Measurements from ENCODE around the gene INSYN2A.

INSYN2A gene

GRCh38 chr10:127196282-127197153 lies at the start of gene INSYN2A:
Gene INSYN2A, minus strand, starts transcription at chr10:127196591. Its CDS starts 20,196 bp downstream, at chr10:127176395.
- no peak for DNase-seq (ENCODE audit: low read depth)

GRCh38 chr10:127245456-127245855 lies 49.1 kb upstream of the INSYN2A start:
- no peak for DNase-seq (ENCODE audit: low read depth)

- peak; percentile 1 for DNase-seq (ENCODE audit: low read depth)
These were observed 47.3 kb upstream of the INSYN2A start for GRCh38 chr10:127243490-127244272.

GRCh38 chr10:127242914-127243313 lies 46.5 kb upstream of the INSYN2A start:
- no peak for DNase-seq (ENCODE audit: low read depth)

- DNase-seq (ENCODE audit: low read depth) = no peak
These were observed 39.9 kb upstream of the INSYN2A start for GRCh38 chr10:127236266-127236665.

- DNase-seq (ENCODE audit: low read depth) = no peak
These were observed 38.0 kb upstream of the INSYN2A start for GRCh38 chr10:127234306-127234800.

GRCh38 chr10:127228195-127228787 lies 31.9 kb upstream of the INSYN2A start:
- no peak for DNase-seq (ENCODE audit: low read depth)

GRCh38 chr10:127227663-127228062 lies 31.3 kb upstream of the INSYN2A start:
- no peak for DNase-seq (ENCODE audit: low read depth)

- DNase-seq (ENCODE audit: low read depth) = no peak
These were observed 30.6 kb upstream of the INSYN2A start for GRCh38 chr10:127227027-127227426.

- DNase-seq (ENCODE audit: low read depth) = no peak
These were observed 24.9 kb upstream of the INSYN2A start for GRCh38 chr10:127221281-127221680.

GRCh38 chr10:127218658-127219057 lies 22.3 kb upstream of the INSYN2A start:
- no peak for DNase-seq (ENCODE audit: low read depth)

- no peak for DNase-seq (ENCODE audit: low read depth)
These were observed 20.4 kb upstream of the INSYN2A start for GRCh38 chr10:127216786-127217185.

GRCh38 chr10:127216274-127216673 lies 19.9 kb upstream of the INSYN2A start:
- no peak for DNase-seq (ENCODE audit: low read depth)

GRCh38 chr10:127215866-127216265 lies 19.5 kb upstream of the INSYN2A start:
- DNase-seq (ENCODE audit: low read depth) = no peak

GRCh38 chr10:127210936-127211466 lies 14.6 kb upstream of the INSYN2A start:
- DNase-seq (ENCODE audit: low read depth) = no peak

- DNase-seq (ENCODE audit: low read depth) = no peak
These were observed 10.7 kb upstream of the INSYN2A start for GRCh38 chr10:127207081-127207480.

- DNase-seq (ENCODE audit: low read depth) = no peak
These were observed 6.7 kb upstream of the INSYN2A start for GRCh38 chr10:127203067-127203466.

GRCh38 chr10:127200646-127201045 lies 4.3 kb upstream of the INSYN2A start:
- no peak for DNase-seq (ENCODE audit: low read depth)

- DNase-seq (ENCODE audit: low read depth) = no peak
These were observed 2.3 kb upstream of the INSYN2A start for GRCh38 chr10:127198721-127199120.

GRCh38 chr10:127198307-127198706 lies 1.9 kb upstream of the INSYN2A start:
- no peak for DNase-seq (ENCODE audit: low read depth)

GRCh38 chr10:127197154-127197432 lies 702 bp upstream of the INSYN2A start:
- no peak for DNase-seq (ENCODE audit: low read depth)

- DNase-seq (ENCODE audit: low read depth) = no peak
These were observed 665 bp downstream of the INSYN2A start for GRCh38 chr10:127195571-127196281.
